DOHH2 (cell line): Measurements from ENCODE around the gene TPST1.

Experiments used
- EZH2phosphoT487 ChIP-seq: fragments of 200-600 bp; sonication (generic); IDR thresholded peaks from 2 replicates; pipeline ENCODE4 v1.6.1; 2017; ENCODE audit warnings: borderline replicate concordance, mild to moderate bottlenecking, antibody characterized with exemption, low read length, moderate library complexity, mixed read lengths
- TF ChIP-seq, protein P1 (sequence below): fragments of 200-600 bp; sonication (generic); IDR thresholded peaks from one replicate; pipeline ENCODE4 v1.5.1; 2014; ENCODE audit warnings: antibody characterized with exemption, mild to moderate bottlenecking, low read depth, low read length; ENCODE audit not compliant: poor library complexity, severe bottlenecking

DNA sequence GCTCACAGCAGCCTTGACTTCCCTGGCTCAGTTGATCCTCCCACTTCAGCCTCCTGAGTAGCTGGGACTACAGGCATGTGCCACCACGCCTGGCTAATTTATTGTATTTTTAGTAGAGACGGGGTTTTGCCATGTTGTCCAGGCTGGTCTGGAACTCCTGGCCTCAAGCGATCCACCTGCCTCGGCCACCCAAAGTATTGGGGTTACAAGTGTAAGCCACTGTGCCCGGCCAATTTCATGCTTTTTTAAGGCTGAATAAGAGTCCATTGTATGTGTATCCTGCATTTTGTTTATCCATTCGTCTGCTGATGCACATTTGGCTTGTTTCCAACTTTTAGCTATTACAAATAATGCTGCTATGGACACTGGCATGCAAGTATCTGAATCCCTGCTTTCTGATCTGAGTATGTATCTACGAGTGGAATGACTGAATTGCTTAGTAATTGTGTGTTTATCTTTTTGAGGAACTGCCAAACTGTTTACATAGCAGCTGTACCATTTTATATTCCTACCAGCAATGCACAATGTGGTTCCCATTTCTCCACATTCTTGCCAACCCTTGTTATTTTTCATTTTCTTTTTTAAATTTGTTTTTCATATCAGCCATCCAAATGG is 37.3 kb upstream of the TPST1 start:
- TF ChIP-seq, protein P1, sequence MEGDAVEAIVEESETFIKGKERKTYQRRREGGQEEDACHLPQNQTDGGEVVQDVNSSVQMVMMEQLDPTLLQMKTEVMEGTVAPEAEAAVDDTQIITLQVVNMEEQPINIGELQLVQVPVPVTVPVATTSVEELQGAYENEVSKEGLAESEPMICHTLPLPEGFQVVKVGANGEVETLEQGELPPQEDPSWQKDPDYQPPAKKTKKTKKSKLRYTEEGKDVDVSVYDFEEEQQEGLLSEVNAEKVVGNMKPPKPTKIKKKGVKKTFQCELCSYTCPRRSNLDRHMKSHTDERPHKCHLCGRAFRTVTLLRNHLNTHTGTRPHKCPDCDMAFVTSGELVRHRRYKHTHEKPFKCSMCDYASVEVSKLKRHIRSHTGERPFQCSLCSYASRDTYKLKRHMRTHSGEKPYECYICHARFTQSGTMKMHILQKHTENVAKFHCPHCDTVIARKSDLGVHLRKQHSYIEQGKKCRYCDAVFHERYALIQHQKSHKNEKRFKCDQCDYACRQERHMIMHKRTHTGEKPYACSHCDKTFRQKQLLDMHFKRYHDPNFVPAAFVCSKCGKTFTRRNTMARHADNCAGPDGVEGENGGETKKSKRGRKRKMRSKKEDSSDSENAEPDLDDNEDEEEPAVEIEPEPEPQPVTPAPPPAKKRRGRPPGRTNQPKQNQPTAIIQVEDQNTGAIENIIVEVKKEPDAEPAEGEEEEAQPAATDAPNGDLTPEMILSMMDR = no peak
- no peak for TF ChIP-seq EZH2phosphoT487
